Measurements from ENCODE around the gene FGD4. TPM values are rescaled to one million over a fixed set of nuclear protein-coding genes. Genes with fewer than 3 reads are reported as not detected.

Gene FGD4
- total RNA-seq, 5 donors from 2014 or later (not counting 1 experiment from before 2014, with no cell fraction given), result 0.18 to 0.79 (median 0.47) TPM

GRCh38 chr12:32477714-32478113 lies 78.4 kb downstream of the FGD4 start:
- no CpG with 5 or more reads among the region's 2 CpGs for WGBS (ENCODE audit: insufficient coverage)
- no peak overlapping the region for H3K4me3 Mint-ChIP-seq
- no peaks in the 10 kb centered on the region for H3K9me3 Mint-ChIP-seq
- Histone ChIP-seq H3K4me3 (ENCODE audit: control insufficient read depth in 1 of 2, extremely low read depth in 1 of 2, low read length in 1 of 2) (no peak overlapping the region), H3K27ac (ENCODE audit: low read length) (no peak overlapping the region), H3K4me1 (ENCODE audit: control insufficient read depth in 1 of 2, extremely low read depth in 1 of 2, insufficient read depth in 2 of 2, low read length in 2 of 2) (no peaks in the 10 kb centered on the region), H3K27me3 (replicated peaks in 1 of 2; ENCODE audit: control insufficient read depth in 2 of 2, extremely low read depth in 1 of 2, insufficient read depth in 2 of 2, low read length in 1 of 2) (peaks cover 0 to 3% of the 10 kb centered on the region in 2 experiments), H3K36me3 (ENCODE audit: control insufficient read depth in 2 of 2, extremely low read depth in 1 of 2, insufficient read depth in 1 of 2, low read length in 1 of 2) (no peaks in the 10 kb centered on the region), H3K9me3 (no peaks in the 10 kb centered on the region)
- no peaks in the 10 kb centered on the region for H3K4me1 Mint-ChIP-seq
- H3K27me3 Mint-ChIP-seq, result peaks cover 0 to 3% of the 10 kb centered on the region in 2 donors
- ChIA-PET POLR2A (no interaction called here), CTCF (no interaction called here)
- H3K36me3 Mint-ChIP-seq, result no peaks in the 10 kb centered on the region
- H3K27ac Mint-ChIP-seq, result no peak overlapping the region
- no peak for ATAC-seq (replicated peaks in 1 of 4)
- DNase-seq, result no peak

GRCh38 chr12:32478166-32478565 lies 78.8 kb downstream of the FGD4 start:
- peaks cover 0 to 3% of the 10 kb centered on the region in 2 donors for H3K27me3 Mint-ChIP-seq
- no peaks in the 10 kb centered on the region for H3K36me3 Mint-ChIP-seq
- H3K9me3 ChIP-seq, result no peaks in the 10 kb centered on the region

DNA sequence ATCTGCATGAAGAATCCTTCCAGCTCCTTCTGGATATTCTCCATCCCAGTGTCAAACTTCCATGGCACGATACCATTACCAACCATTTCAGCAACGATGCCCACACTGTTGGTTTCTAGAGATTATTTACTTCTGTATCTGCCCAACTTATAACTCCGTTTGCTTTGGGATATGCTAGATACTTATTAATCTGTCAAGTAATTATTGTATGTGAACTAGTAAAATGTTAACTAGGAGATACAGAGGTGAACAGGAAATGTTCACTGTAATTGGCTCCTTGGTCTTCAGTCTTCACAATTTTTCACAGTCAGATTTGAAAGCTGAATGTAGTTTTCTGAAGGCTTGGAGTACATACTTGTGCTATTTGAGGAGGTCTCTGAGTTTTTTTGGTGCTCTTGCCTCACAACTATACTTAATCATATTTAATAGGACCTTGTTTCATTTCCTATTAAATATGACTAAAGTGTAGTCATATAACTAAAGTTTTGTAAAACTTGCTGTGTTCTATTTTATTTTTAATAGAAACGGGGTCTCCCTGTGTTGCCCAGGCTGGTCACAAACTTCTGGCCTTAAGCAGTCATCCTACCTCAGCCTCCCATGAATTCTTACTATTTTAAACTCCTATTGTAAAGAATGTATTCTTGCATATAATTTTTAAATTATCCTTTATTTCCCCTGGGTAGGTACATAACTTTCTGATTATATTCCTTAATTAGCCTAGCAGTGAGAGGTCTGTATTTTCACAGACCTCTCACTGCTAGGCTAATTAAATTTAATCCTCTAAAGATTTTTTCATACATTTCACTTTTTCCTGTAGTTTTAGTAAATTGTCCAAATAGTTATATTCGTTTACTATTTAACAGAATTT lies 79.7 kb downstream of the FGD4 start:
- WGBS (ENCODE audit: insufficient coverage), result no CpG with 5 or more reads among the region's 5 CpGs
- ChIA-PET CTCF (no interaction called here), POLR2A (no interaction called here)
- no peak for ATAC-seq (replicated peaks in 1 of 4)
- Histone ChIP-seq H3K27ac (ENCODE audit: low read length) (no peak overlapping the region), H3K4me3 (ENCODE audit: control insufficient read depth in 1 of 2, extremely low read depth in 1 of 2, low read length in 1 of 2) (no peak overlapping the region), H3K4me1 (ENCODE audit: control insufficient read depth in 1 of 2, extremely low read depth in 1 of 2, insufficient read depth in 2 of 2, low read length in 2 of 2) (no peaks in the 10 kb centered on the region), H3K27me3 (replicated peaks in 1 of 2; ENCODE audit: control insufficient read depth in 2 of 2, extremely low read depth in 1 of 2, insufficient read depth in 2 of 2, low read length in 1 of 2) (peaks cover 0 to 3% of the 10 kb centered on the region in 2 experiments), H3K9me3 (no peaks in the 10 kb centered on the region), H3K36me3 (ENCODE audit: control insufficient read depth in 2 of 2, extremely low read depth in 1 of 2, insufficient read depth in 1 of 2, low read length in 1 of 2) (no peaks in the 10 kb centered on the region)
- Mint-ChIP-seq H3K9me3 (no peaks in the 10 kb centered on the region), H3K27me3 (peaks cover 0 to 3% of the 10 kb centered on the region in 2 donors), H3K36me3 (no peaks in the 10 kb centered on the region), H3K27ac (no peak overlapping the region), H3K4me1 (peaks cover 0 to 4% (median 0%) of the 10 kb centered on the region in 3 donors), H3K4me3 (no peak overlapping the region)
- DNase-seq, result no peak

More at GRCh38 chr12:32478166-32478565, 78.8 kb downstream of the FGD4 start:
- CTCF ChIA-PET, result no interaction called here
- H3K27ac Mint-ChIP-seq, result no peak overlapping the region
- H3K4me1 Mint-ChIP-seq, result no peaks in the 10 kb centered on the region
- Histone ChIP-seq H3K27me3 (replicated peaks in 1 of 2; ENCODE audit: control insufficient read depth in 2 of 2, extremely low read depth in 1 of 2, insufficient read depth in 2 of 2, low read length in 1 of 2) (peaks cover 0 to 3% of the 10 kb centered on the region in 2 experiments), H3K4me3 (ENCODE audit: control insufficient read depth in 1 of 2, extremely low read depth in 1 of 2, low read length in 1 of 2) (no peak overlapping the region), H3K4me1 (ENCODE audit: control insufficient read depth in 1 of 2, extremely low read depth in 1 of 2, insufficient read depth in 2 of 2, low read length in 2 of 2) (no peaks in the 10 kb centered on the region), H3K27ac (ENCODE audit: low read length) (no peak overlapping the region), H3K36me3 (ENCODE audit: control insufficient read depth in 2 of 2, extremely low read depth in 1 of 2, insufficient read depth in 1 of 2, low read length in 1 of 2) (no peaks in the 10 kb centered on the region)
- no peaks in the 10 kb centered on the region for H3K9me3 Mint-ChIP-seq
- POLR2A ChIA-PET, result no interaction called here
- H3K4me3 Mint-ChIP-seq, result no peak overlapping the region
- 95% methylated on average over 5 of the region's 7 CpGs for WGBS (ENCODE audit: insufficient coverage)
- ATAC-seq (replicated peaks in 1 of 4) (no peak), DNase-seq (no peak)

DNA sequence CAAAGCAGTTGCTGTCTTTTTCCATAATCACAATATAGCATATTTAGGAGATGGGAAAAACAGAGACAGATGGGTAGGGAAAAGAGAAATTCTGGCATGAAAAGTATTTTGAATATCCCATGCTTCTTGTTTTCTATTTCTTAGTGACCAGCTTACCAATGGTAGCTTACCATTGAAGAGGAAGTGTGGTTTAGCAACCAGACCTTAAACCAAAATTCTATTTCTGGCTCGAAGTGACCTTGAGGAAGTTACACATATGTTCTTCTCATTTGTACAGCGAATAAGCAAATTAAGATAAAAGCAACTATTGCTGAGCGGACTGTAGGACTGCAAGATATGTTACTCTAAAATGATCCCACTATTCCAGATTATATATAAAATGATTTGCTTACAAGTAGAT lies 82.9 kb downstream of the FGD4 start:
- Mint-ChIP-seq H3K36me3 (no peaks in the 10 kb centered on the region), H3K4me1 (peaks cover 0 to 4% (median 0%) of the 10 kb centered on the region in 3 donors), H3K27ac (no peak overlapping the region), H3K4me3 (no peak overlapping the region), H3K9me3 (no peaks in the 10 kb centered on the region), H3K27me3 (no peaks in the 10 kb centered on the region)
- ATAC-seq (replicated peaks in 1 of 4) (no peak), DNase-seq (no peak)
- H3K4me1 ChIP-seq (ENCODE audit: control insufficient read depth in 1 of 2, extremely low read depth in 1 of 2, insufficient read depth in 2 of 2, low read length in 2 of 2), result no peaks in the 10 kb centered on the region
- H3K36me3 ChIP-seq (ENCODE audit: control insufficient read depth in 2 of 2, extremely low read depth in 1 of 2, insufficient read depth in 1 of 2, low read length in 1 of 2), result no peaks in the 10 kb centered on the region
- H3K27me3 ChIP-seq (replicated peaks in 1 of 2; ENCODE audit: control insufficient read depth in 2 of 2, extremely low read depth in 1 of 2, insufficient read depth in 2 of 2, low read length in 1 of 2), result peaks cover 0 to 3% of the 10 kb centered on the region in 2 experiments
- ChIA-PET CTCF (no interaction called here), POLR2A (no interaction called here)
- H3K9me3 ChIP-seq, result no peaks in the 10 kb centered on the region
- no CpG with 5 or more reads among the region's 3 CpGs for WGBS (ENCODE audit: insufficient coverage)
- no peak overlapping the region for H3K4me3 ChIP-seq (ENCODE audit: control insufficient read depth in 1 of 2, extremely low read depth in 1 of 2, low read length in 1 of 2)
- H3K27ac ChIP-seq (ENCODE audit: low read length), result no peak overlapping the region

- no peak overlapping the region for H3K4me3 ChIP-seq (ENCODE audit: control insufficient read depth in 1 of 2, extremely low read depth in 1 of 2, low read length in 1 of 2)
- no peak overlapping the region for H3K27ac ChIP-seq (ENCODE audit: low read length)
- Mint-ChIP-seq H3K27ac (no peak overlapping the region), H3K9me3 (no peaks in the 10 kb centered on the region), H3K4me3 (no peak overlapping the region), H3K27me3 (no peaks in the 10 kb centered on the region), H3K36me3 (no peaks in the 10 kb centered on the region), H3K4me1 (peaks cover 0 to 4% (median 0%) of the 10 kb centered on the region in 3 donors)
- H3K27me3 ChIP-seq (replicated peaks in 1 of 2; ENCODE audit: control insufficient read depth in 2 of 2, extremely low read depth in 1 of 2, insufficient read depth in 2 of 2, low read length in 1 of 2), result peaks cover 0 to 3% of the 10 kb centered on the region in 2 experiments
- CTCF ChIA-PET, result interaction anchor here in 1 of 2 donors (1.4 kb wide), 1 partner anchor 830 kb away, joined by 3 read pairs; no protein-coding TSS in a partner anchor
- ATAC-seq (replicated peaks in 1 of 4) (no peak), DNase-seq (no peak)
- POLR2A ChIA-PET, result no interaction called here
- H3K36me3 ChIP-seq (ENCODE audit: control insufficient read depth in 2 of 2, extremely low read depth in 1 of 2, insufficient read depth in 1 of 2, low read length in 1 of 2), result no peaks in the 10 kb centered on the region
- H3K9me3 ChIP-seq, result no peaks in the 10 kb centered on the region
- H3K4me1 ChIP-seq (ENCODE audit: control insufficient read depth in 1 of 2, extremely low read depth in 1 of 2, insufficient read depth in 2 of 2, low read length in 2 of 2), result no peaks in the 10 kb centered on the region
These were observed 84.1 kb downstream of the FGD4 start for GRCh38 chr12:32483499-32483898.

- ChIA-PET CTCF (interaction anchor here in 1 of 2 donors (1.4 kb wide), 1 partner anchor 831 kb away, joined by 3 read pairs; no protein-coding TSS in a partner anchor), POLR2A (interaction anchor here in 1 of 2 donors (0.5 kb wide), 1 partner anchor 570 kb away, joined by 3 read pairs; no protein-coding TSS in a partner anchor)
- no peaks in the 10 kb centered on the region for H3K36me3 Mint-ChIP-seq
- Histone ChIP-seq H3K4me3 (ENCODE audit: control insufficient read depth in 1 of 2, extremely low read depth in 1 of 2, low read length in 1 of 2) (no peak overlapping the region), H3K27me3 (replicated peaks in 1 of 2; ENCODE audit: control insufficient read depth in 2 of 2, extremely low read depth in 1 of 2, insufficient read depth in 2 of 2, low read length in 1 of 2) (peaks cover 0 to 3% of the 10 kb centered on the region in 2 experiments), H3K9me3 (no peaks in the 10 kb centered on the region), H3K36me3 (ENCODE audit: control insufficient read depth in 2 of 2, extremely low read depth in 1 of 2, insufficient read depth in 1 of 2, low read length in 1 of 2) (no peaks in the 10 kb centered on the region), H3K4me1 (ENCODE audit: control insufficient read depth in 1 of 2, extremely low read depth in 1 of 2, insufficient read depth in 2 of 2, low read length in 2 of 2) (no peaks in the 10 kb centered on the region), H3K27ac (ENCODE audit: low read length) (no peak overlapping the region)
- H3K9me3 Mint-ChIP-seq, result no peaks in the 10 kb centered on the region
- H3K27ac Mint-ChIP-seq, result no peak overlapping the region
- H3K27me3 Mint-ChIP-seq, result no peaks in the 10 kb centered on the region
- DNase-seq (no peak), ATAC-seq (replicated peaks in 1 of 4) (no peak)
- no CpG with 5 or more reads among the region's 1 CpG for WGBS (ENCODE audit: insufficient coverage)
- no peak overlapping the region for H3K4me3 Mint-ChIP-seq
- peaks cover 0 to 4% (median 0%) of the 10 kb centered on the region in 3 donors for H3K4me1 Mint-ChIP-seq
These were observed 84.6 kb downstream of the FGD4 start for GRCh38 chr12:32483993-32484392.
